Brain microvascular endothelial cell (primary cell): ENCODE data around the gene SHANK3.
A peak's percentile ranks its signal among the peaks of the same experiment; 100 is the strongest.

Source experiments
- DNase-seq: peaks from one replicate; pipeline ENCODE4 v3.0.0-alpha.2; 2020
- H3K27ac ChIP-seq: fragments of 250-450 bp; sonication (Bioruptor Pico); 2 replicates; pipeline ENCODE4 v1.5.1; 2020; ENCODE audit warnings: mild to moderate bottlenecking, moderate library complexity
- H3K27me3 ChIP-seq: fragments of 250-450 bp; sonication (Bioruptor Pico); replicated peaks from 2 replicates; pipeline ENCODE4 v1.5.1; 2020; ENCODE audit warnings: mild to moderate bottlenecking
- H3K36me3 ChIP-seq: fragments of 250-450 bp; sonication (Bioruptor Pico); replicated peaks from 2 replicates; pipeline ENCODE4 v1.5.1; 2020; ENCODE audit warnings: mild to moderate bottlenecking
- H3K4me3 ChIP-seq: 2 replicates; pipeline ENCODE4 v1.5.1; 2011; ENCODE audit warnings: low read depth, mild to moderate bottlenecking, control low read depth, low read length, moderate library complexity
- in situ Hi-C: cut with HindIII; loops from 2 replicates; pipeline ENCODE4 v1.10.0; 2017; ENCODE audit warnings: low sequenced_read_pairs, low pct_ligation_motif_present
- TF ChIP-seq, protein P1 (sequence below): IDR thresholded peaks from 2 replicates; pipeline ENCODE4 v1.5.1; 2011; ENCODE audit warnings: low read depth, mild to moderate bottlenecking, moderate library complexity, low read length, control low read depth, inconsistent platforms; ENCODE audit errors: missing control alignments

SHANK3 gene

DNA sequence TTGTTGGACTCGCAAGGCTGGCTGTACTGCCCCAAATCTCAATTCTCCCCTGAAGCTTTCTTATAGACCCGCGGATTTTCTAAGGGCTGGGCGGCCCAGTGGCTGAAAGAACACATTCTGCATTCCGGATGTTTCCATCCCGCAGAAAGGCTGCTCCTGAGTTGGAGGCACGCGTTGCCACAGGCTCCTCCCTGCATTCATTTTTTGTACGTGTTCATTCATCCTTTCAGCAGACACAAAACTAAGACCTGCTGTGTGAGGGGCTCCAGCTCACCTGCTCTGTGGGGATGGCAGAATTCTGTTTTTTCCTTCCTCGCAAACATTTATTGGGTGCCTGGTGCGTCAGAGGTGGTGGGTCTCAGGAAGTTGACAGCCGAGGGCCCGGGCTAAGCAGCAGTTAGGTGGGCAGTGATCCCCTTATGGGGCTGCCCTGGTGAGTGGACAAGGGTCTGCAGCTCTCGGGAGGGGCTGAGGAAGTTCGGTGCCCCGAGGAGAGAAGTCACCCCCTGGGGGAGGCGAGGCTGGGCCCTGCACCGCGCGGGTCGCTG lies 23.7 kb downstream of the SHANK3 start:
- no peaks in the 10 kb centered on the region for H3K27me3 ChIP-seq
- TF ChIP-seq, protein P1, sequence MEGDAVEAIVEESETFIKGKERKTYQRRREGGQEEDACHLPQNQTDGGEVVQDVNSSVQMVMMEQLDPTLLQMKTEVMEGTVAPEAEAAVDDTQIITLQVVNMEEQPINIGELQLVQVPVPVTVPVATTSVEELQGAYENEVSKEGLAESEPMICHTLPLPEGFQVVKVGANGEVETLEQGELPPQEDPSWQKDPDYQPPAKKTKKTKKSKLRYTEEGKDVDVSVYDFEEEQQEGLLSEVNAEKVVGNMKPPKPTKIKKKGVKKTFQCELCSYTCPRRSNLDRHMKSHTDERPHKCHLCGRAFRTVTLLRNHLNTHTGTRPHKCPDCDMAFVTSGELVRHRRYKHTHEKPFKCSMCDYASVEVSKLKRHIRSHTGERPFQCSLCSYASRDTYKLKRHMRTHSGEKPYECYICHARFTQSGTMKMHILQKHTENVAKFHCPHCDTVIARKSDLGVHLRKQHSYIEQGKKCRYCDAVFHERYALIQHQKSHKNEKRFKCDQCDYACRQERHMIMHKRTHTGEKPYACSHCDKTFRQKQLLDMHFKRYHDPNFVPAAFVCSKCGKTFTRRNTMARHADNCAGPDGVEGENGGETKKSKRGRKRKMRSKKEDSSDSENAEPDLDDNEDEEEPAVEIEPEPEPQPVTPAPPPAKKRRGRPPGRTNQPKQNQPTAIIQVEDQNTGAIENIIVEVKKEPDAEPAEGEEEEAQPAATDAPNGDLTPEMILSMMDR: no peak
- no peak overlapping the region for H3K4me3 ChIP-seq
- H3K27ac ChIP-seq: no peak overlapping the region
- in situ Hi-C loops: no loop called here
- DNase-seq: no peak
- no peaks in the 10 kb centered on the region for H3K36me3 ChIP-seq

DNA sequence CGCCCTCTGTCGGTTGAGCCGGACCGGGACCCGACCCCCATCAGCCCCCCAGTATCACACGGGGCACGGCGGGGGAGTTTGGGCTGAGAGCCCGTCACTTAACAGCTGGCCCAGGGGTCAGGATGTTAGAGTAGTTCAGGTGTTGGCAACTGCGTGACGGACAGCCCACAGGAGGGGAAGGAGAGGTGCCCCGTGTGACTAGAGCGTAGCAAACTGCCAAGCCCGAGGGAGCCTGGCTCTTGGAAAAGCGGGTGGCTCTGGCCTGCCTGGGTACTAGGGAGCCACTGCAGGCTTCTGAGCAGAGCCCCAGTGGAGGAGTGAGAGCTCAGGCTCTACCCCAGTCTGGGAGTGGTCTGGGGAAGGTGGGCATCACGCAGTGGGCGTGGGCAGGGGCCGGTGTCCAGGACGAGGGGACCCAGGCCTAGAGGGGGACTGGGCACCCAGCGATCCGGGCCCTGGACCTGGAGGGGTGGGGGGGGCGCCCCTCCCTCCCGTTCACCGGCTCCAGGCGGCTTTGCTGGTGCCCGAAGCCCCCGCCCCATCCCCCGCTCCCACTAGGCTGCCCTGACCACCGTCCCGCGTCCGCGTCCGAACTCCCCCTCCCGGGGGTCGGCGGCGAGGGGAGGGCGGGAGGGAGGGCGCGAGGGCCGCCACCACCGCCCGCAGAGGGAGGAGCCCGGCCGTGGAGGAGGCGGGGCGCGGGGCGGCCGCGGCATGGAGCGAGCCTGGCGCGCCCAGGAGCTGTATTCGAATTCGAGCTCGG lies 24.4 kb downstream of the SHANK3 start:
- Histone ChIP-seq H3K36me3 (no peaks in the 10 kb centered on the region), H3K27me3 (no peaks in the 10 kb centered on the region), H3K4me3 (peak overlapping the region; percentile 26), H3K27ac (no peak overlapping the region)
- TF ChIP-seq, protein P1: peak; percentile 77
- in situ Hi-C loops: no loop called here
- DNase-seq: no peak

DNA sequence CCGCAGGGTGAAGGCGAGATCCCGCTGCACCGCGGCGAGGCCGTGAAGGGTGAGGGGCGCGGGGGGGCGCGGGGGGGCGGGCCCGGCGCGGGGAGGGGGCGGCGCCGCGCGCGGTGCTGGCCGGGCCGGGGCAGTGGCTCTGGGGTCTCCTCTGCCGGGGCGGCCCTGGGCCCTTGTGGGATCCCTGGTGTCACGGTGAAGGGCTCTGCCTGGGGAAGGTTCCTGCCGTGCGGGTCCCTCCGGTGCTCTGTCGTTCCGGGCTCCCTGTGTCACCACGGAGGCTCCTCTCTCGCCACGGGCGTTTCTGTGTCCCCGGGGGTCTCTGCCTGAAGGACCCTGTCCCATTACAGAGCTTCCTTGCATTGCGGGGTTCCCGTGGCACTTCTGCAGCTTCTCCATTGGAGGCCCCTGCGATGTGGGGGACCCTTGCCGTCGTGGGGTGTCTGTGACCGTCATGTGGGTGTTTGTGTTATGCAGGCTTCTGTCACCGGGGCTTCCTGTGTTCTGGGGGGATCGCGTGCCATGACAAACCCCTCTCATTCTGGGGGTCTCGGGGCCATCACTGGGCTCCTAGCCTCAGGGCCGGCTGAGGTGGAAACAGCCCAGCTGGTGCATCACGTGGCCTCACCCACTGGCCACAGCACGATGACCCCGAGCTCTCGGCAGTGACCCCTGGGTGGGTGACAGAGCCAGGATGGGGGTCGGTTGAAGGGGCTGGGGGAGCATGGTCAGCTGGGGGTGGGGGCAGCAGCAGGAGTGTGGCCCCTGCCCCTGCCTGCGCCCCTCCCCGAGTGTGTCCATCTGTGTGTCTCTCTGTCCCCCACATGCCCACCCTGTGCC lies 25.3 kb downstream of the SHANK3 start:
- TF ChIP-seq, protein P1: no peak
- Histone ChIP-seq H3K4me3 (peak overlapping the region; percentile 42), H3K36me3 (no peaks in the 10 kb centered on the region), H3K27ac (no peak overlapping the region), H3K27me3 (no peaks in the 10 kb centered on the region)
- DNase-seq: no peak
- in situ Hi-C loops: no loop called here

DNA sequence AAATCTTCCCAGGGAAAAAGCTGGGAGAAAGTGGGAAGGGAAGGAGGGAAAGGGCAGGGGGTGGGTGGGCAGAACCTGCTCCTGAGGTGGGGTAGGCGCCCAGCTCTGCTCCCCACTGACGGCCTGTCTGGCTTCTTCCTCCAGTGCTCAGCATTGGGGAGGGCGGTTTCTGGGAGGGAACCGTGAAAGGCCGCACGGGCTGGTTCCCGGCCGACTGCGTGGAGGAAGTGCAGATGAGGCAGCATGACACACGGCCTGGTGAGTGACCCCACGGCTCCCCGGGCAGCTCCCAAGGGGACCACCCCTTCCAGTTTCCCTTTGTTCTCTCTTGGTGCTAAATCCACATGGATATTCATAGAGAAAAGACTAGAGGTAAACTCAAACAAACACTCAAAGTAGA lies 25.9 kb downstream of the SHANK3 start:
- TF ChIP-seq, protein P1: no peak
- DNase-seq: no peak
- Histone ChIP-seq H3K4me3 (no peak overlapping the region), H3K27ac (no peak overlapping the region), H3K27me3 (no peaks in the 10 kb centered on the region), H3K36me3 (no peaks in the 10 kb centered on the region)
- in situ Hi-C loops: no loop called here

DNA sequence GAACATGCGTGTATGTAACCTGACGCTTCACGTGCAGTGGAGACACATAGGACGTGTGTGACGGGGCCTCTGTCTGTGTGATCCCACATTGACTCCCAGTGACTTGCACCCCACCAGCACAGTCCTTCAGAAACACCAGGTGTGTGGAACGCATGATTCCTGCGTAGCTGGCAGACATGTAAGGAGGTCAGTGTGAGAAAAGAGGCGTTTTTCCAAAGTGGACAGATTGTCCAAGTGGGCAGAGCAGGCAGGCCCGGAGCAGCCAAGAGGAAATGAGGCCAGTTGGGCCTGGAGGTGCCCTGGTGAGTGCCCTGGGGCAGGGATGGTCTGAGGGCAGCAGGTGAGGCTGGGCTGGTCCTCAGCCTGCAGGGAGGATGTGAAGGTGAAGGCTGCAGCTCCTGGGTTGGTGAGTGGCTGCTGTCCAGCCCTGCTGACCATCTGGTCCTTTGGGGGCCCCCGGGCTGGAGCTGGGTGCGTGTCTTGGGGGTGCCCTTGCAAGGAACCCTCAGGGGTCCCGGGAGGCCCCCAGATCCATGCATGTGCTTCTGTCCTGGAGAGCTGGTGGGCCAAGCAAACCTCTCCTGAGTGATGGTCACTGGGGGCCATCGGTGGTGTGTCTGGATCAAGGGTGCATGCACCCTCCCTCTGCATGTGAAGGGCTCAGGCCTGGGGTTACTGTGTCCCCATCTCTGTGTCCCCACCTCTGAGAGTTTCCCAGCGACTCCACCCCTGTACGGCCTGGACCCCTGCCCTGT lies 26.6 kb downstream of the SHANK3 start:
- Histone ChIP-seq H3K4me3 (no peak overlapping the region), H3K27me3 (no peaks in the 10 kb centered on the region), H3K27ac (no peak overlapping the region), H3K36me3 (no peaks in the 10 kb centered on the region)
- no peak for DNase-seq
- TF ChIP-seq, protein P1: no peak
- in situ Hi-C loops: no loop called here
